Measurements from ENCODE around the gene TBX15.

Gene TBX15

DNA sequence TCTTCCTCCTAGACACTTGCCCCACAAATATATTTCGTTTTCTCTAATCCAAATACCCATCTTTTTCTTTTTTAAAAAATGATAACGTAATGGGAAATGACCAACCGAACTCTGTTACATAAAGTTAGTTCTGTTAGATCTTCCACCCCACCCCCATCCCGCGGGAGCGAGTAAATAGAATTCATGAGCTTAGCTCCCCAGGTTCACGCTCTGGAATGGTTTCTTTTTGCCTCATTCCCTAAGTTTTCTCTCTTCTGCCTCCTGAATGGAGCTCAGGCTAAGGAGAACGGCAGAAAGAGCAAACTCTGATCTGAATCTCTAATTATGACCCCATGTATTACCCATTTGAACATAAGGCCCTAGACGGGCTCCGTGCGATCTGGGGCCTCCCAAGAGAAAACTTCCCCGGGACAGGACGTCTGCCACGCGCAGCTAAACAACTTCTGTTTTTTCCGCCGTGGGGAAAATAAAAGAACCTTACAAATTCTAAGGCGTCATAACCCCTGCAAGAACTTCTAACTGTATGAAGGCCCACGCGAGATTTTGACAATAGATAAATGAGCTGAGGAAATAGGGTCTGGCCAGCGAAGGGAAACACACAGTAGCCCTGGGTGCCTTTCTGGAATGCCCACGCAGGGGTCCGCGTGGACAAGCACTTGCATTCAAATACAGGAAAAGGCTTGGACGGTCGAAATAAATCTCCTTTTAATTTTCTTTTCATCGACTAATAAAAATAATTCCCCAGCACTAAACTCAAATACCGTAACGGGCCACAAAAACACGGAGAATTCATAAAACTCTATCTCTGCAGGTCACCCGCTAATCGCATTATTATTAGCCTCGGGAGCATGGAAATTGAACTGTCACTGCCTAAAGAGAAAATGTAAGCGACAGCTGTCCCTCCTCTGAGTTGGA, 2.2 kb downstream of the TBX15 start:
- TF ChIP-seq, protein P1, sequence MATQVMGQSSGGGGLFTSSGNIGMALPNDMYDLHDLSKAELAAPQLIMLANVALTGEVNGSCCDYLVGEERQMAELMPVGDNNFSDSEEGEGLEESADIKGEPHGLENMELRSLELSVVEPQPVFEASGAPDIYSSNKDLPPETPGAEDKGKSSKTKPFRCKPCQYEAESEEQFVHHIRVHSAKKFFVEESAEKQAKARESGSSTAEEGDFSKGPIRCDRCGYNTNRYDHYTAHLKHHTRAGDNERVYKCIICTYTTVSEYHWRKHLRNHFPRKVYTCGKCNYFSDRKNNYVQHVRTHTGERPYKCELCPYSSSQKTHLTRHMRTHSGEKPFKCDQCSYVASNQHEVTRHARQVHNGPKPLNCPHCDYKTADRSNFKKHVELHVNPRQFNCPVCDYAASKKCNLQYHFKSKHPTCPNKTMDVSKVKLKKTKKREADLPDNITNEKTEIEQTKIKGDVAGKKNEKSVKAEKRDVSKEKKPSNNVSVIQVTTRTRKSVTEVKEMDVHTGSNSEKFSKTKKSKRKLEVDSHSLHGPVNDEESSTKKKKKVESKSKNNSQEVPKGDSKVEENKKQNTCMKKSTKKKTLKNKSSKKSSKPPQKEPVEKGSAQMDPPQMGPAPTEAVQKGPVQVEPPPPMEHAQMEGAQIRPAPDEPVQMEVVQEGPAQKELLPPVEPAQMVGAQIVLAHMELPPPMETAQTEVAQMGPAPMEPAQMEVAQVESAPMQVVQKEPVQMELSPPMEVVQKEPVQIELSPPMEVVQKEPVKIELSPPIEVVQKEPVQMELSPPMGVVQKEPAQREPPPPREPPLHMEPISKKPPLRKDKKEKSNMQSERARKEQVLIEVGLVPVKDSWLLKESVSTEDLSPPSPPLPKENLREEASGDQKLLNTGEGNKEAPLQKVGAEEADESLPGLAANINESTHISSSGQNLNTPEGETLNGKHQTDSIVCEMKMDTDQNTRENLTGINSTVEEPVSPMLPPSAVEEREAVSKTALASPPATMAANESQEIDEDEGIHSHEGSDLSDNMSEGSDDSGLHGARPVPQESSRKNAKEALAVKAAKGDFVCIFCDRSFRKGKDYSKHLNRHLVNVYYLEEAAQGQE (IDR thresholded peaks at IDR 0.05; ENCODE audit: insufficient read depth in 1 of 2, low read depth in 2 of 2, low read length in 2 of 2) = no peak
- no peak for TF ChIP-seq POLR2AphosphoS5 (IDR thresholded peaks at IDR 0.05; ENCODE audit: low read depth, low read length)
- TF ChIP-seq FOXP2 (optimal IDR thresholded peaks at IDR 0.05; ENCODE audit: borderline replicate concordance, extremely low read depth, extremely low read length, insufficient read depth) = no peak
- TF ChIP-seq SIN3A (IDR thresholded peaks at IDR 0.05; ENCODE audit: borderline replicate concordance, insufficient read depth, low read length) = no peak
- TF ChIP-seq TAF1 (IDR thresholded peaks at IDR 0.05; ENCODE audit: borderline replicate concordance, insufficient read depth, low read length) = no peak

DNA sequence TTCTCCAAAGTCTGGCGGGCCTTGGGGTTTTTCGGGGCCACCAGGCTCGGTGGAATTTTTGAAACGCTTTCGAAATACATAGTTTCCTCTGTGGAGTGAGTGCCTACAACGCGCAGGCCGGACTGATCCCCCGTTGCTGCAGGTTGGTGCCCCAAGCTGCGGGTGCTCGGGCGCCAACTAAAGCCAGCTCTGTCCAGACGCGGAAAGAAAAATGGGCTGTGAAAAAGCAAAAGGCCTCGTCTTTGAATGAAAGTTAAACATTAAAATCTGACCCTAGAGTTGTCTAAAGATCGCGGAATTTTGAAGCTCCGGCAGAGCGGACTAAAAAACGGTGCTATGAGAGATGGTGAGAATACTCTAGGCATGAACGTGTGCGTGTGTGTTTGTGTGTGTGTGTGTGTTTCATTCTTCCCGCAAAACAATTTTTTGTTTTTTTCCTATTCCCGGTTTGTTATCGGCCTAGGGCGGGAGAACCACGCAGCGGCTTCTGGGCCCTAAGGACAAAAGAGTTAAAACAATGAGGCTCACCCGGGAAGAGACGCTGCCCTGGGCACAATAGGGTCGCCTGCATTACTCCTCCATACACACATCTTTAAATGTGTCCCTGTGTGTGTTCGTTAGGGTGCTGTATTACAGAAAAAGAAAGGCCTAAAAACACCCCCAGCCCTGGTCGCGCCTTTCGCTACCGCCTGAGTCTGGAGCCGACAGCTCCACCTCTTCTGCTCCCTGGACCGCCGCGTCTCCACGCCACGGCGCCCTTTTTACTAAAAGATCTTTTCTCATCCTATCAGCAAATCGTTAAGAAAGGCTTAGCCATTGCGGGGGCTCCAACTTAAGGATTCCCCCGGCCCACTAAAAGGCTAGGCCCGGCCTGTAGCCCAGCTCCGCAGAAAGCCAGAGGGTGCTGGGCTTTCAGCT, 3.2 kb downstream of the TBX15 start:
- TF ChIP-seq POLR2AphosphoS5 (IDR thresholded peaks at IDR 0.05; ENCODE audit: low read depth, low read length) (no peak), TAF1 (IDR thresholded peaks at IDR 0.05; ENCODE audit: borderline replicate concordance, insufficient read depth, low read length) (no peak)

DNA sequence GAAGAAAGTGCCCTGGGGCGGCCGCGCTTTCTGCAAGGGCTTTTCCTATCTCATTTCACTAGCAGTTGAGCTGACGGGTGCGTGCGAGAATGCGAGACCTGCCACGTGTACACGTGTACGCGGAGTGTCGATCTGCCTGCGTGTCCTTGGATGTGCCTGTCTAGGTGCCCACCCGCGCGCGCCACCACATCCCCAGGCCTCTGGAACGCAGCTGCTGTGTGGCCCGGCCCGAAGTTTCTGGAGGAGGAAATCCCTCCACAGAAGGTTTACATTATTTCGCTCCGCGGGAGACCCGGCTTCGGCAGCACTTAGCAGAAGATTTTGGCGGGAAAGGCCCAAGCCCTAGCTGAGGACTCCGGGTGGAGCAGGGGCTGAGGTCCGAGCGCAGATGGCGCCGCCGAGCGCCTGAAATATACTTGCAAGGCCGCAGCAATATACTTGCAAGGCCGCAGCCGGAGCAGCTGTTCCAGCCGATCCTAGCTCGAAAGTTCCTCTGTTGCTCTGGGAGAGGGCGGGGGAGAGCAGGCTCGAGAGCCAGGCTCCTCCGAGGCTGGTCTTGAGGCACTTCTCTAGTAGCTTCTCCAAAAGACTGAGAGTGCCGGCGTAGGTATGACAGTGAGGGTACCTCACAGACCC, 3.9 kb downstream of the TBX15 start:
- TF ChIP-seq TAF1 (IDR thresholded peaks at IDR 0.05; ENCODE audit: borderline replicate concordance, insufficient read depth, low read length) (no peak), SIN3A (IDR thresholded peaks at IDR 0.05; ENCODE audit: borderline replicate concordance, insufficient read depth, low read length) (no peak), FOXP2 (optimal IDR thresholded peaks at IDR 0.05; ENCODE audit: borderline replicate concordance, extremely low read depth, extremely low read length, insufficient read depth) (no peak), POLR2AphosphoS5 (IDR thresholded peaks at IDR 0.05; ENCODE audit: low read depth, low read length) (no peak)
- TF ChIP-seq, protein P1 (IDR thresholded peaks at IDR 0.05; ENCODE audit: insufficient read depth in 1 of 2, low read depth in 2 of 2, low read length in 2 of 2) = no peak

DNA sequence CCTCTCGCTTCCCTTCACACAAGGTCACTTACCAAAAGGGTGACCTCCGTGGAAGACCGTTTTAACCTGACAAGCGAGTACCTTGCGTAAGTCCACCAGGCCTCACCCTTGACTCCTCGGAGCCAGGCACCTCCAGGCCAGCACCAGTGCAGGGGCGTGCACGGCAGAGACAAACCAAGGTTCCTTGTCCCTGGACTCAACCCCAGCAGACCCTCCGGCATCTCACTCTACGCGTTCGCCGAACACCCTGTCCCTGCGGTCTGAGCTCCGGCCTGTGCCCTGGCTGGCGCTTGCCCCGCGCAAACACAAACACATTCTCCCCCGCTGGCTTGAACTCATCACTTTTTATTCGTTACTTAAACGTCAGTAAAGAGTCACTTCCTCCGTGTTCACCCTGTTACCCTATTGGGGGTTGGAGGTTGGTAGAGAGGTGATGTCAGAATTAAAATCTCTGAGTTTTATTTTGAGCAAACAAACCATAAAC, 4.5 kb downstream of the TBX15 start:
- TF ChIP-seq SIN3A (IDR thresholded peaks at IDR 0.05; ENCODE audit: borderline replicate concordance, insufficient read depth, low read length) (no peak), POLR2AphosphoS5 (IDR thresholded peaks at IDR 0.05; ENCODE audit: low read depth, low read length) (no peak), TAF1 (IDR thresholded peaks at IDR 0.05; ENCODE audit: borderline replicate concordance, insufficient read depth, low read length) (no peak), FOXP2 (optimal IDR thresholded peaks at IDR 0.05; ENCODE audit: borderline replicate concordance, extremely low read depth, extremely low read length, insufficient read depth) (no peak)
- TF ChIP-seq, protein P1 (IDR thresholded peaks at IDR 0.05; ENCODE audit: insufficient read depth in 1 of 2, low read depth in 2 of 2, low read length in 2 of 2) = no peak

Measured in PFSK-1 (cell line).